ENCODE data around the gene PPP1R14C. TPM values are rescaled to one million over a fixed set of nuclear protein-coding genes. Genes with fewer than 3 reads are reported as not detected.

Gene PPP1R14C
- total RNA-seq, 1 donor from 2014 or later: 0.26 TPM

GRCh38 chr6:150212778-150213177 lies 69.9 kb downstream of the PPP1R14C start:
- H3F3A ChIP-seq (ENCODE audit: low read depth): no peaks in the 10 kb centered on the region
- no peaks in the 10 kb centered on the region for H3K4me1 ChIP-seq
- H3K27ac ChIP-seq: no peak overlapping the region
- TF ChIP-seq EZH2 (IDR thresholded peaks at IDR 0.05): no peak
- TF ChIP-seq CTCF (IDR thresholded peaks at IDR 0.05): no peak
- TF ChIP-seq EZH2phosphoT487 (IDR thresholded peaks at IDR 0.05): no peak
- H2AFZ ChIP-seq (replicated peaks): no peak overlapping the region
- Mint-ChIP-seq H3K27me3 (ENCODE audit: insufficient read depth, low read depth) (peaks cover 4% of the 10 kb centered on the region), H3K9me3 (no peaks in the 10 kb centered on the region), H3K4me3 (no peak overlapping the region), H3K36me3 (no peaks in the 10 kb centered on the region), H3K4me1 (no peaks in the 10 kb centered on the region), H3K27ac (no peak overlapping the region)
- H4K20me1 ChIP-seq (ENCODE audit: low read depth): no peaks in the 10 kb centered on the region
- no peaks in the 10 kb centered on the region for H3K9me3 ChIP-seq (ENCODE audit: low read depth)
- H3K27me3 ChIP-seq: peaks cover 10% of the 10 kb centered on the region
- no peaks in the 10 kb centered on the region for H3K79me2 ChIP-seq (ENCODE audit: low read depth)
- H3K4me3 ChIP-seq: no peak overlapping the region
- DNase-seq (ENCODE audit: low spot score): no peak
- H3K36me3 ChIP-seq: no peaks in the 10 kb centered on the region
- no peak overlapping the region for H3K9ac ChIP-seq
- no peak overlapping the region for H3K4me2 ChIP-seq

- Mint-ChIP-seq H3K4me1 (no peaks in the 10 kb centered on the region), H3K27ac (no peak overlapping the region), H3K36me3 (no peaks in the 10 kb centered on the region), H3K4me3 (no peak overlapping the region), H3K27me3 (ENCODE audit: insufficient read depth, low read depth) (peaks cover 4% of the 10 kb centered on the region), H3K9me3 (no peaks in the 10 kb centered on the region)
- Histone ChIP-seq H3K4me1 (no peaks in the 10 kb centered on the region), H3K27ac (no peak overlapping the region), H3K36me3 (no peaks in the 10 kb centered on the region), H2AFZ (replicated peaks) (no peak overlapping the region), H3K27me3 (peaks cover 10% of the 10 kb centered on the region), H3K9me3 (ENCODE audit: low read depth) (no peaks in the 10 kb centered on the region), H4K20me1 (ENCODE audit: low read depth) (no peaks in the 10 kb centered on the region), H3K9ac (no peak overlapping the region), H3K4me2 (no peak overlapping the region), H3K4me3 (no peak overlapping the region), H3F3A (ENCODE audit: low read depth) (no peaks in the 10 kb centered on the region), H3K79me2 (ENCODE audit: low read depth) (no peaks in the 10 kb centered on the region)
- TF ChIP-seq CTCF (IDR thresholded peaks at IDR 0.05): no peak
- TF ChIP-seq EZH2 (IDR thresholded peaks at IDR 0.05): no peak
- TF ChIP-seq EZH2phosphoT487 (IDR thresholded peaks at IDR 0.05): no peak
- DNase-seq (ENCODE audit: low spot score): no peak
These were observed 70.5 kb downstream of the PPP1R14C start for GRCh38 chr6:150213301-150213700.

- H3K4me3 Mint-ChIP-seq: no peak overlapping the region
- DNase-seq (ENCODE audit: low spot score): no peak
- no peaks in the 10 kb centered on the region for H3K36me3 Mint-ChIP-seq
- TF ChIP-seq EZH2phosphoT487 (IDR thresholded peaks at IDR 0.05): no peak
- TF ChIP-seq CTCF (IDR thresholded peaks at IDR 0.05): no peak
- no peak for TF ChIP-seq EZH2 (IDR thresholded peaks at IDR 0.05)
- no peaks in the 10 kb centered on the region for H3F3A ChIP-seq (ENCODE audit: low read depth)
- H3K4me2 ChIP-seq: no peak overlapping the region
- no peaks in the 10 kb centered on the region for H4K20me1 ChIP-seq (ENCODE audit: low read depth)
- no peak overlapping the region for H3K27ac ChIP-seq
- no peaks in the 10 kb centered on the region for H3K9me3 Mint-ChIP-seq
- no peaks in the 10 kb centered on the region for H3K9me3 ChIP-seq (ENCODE audit: low read depth)
- H3K9ac ChIP-seq: no peak overlapping the region
- no peak overlapping the region for H3K27ac Mint-ChIP-seq
- peaks cover 4% of the 10 kb centered on the region for H3K27me3 Mint-ChIP-seq (ENCODE audit: insufficient read depth, low read depth)
- no peaks in the 10 kb centered on the region for H3K4me1 ChIP-seq
- H3K4me1 Mint-ChIP-seq: no peaks in the 10 kb centered on the region
- H3K36me3 ChIP-seq: no peaks in the 10 kb centered on the region
- H3K79me2 ChIP-seq (ENCODE audit: low read depth): no peaks in the 10 kb centered on the region
- H3K27me3 ChIP-seq: peaks cover 10% of the 10 kb centered on the region
- H3K4me3 ChIP-seq: no peak overlapping the region
- no peak overlapping the region for H2AFZ ChIP-seq (replicated peaks)
These were observed 71.5 kb downstream of the PPP1R14C start for GRCh38 chr6:150214310-150214709.

All from neural progenitor cell (in vitro differentiated cells).